PC-9 (cell line): ENCODE measurements around the gene TMCO4. TPM values are rescaled to one million over a fixed set of nuclear protein-coding genes. Genes with fewer than 3 reads are reported as not detected.

ENCODE experiments used
- BruUV-seq: library from RNA; stranded (reverse); fragments of 400-500 nt; replicated peaks from 2 replicates; lab custom pipeline; 2021; lab: Mats Ljungman, UMichigan
- CTCF ChIA-PET: fragments of 300-600 bp; sonication (Branson Sonifier 250); formaldehyde crosslinking; loops from one replicate; lab custom pipeline; 2022; ENCODE audit warnings: antibody characterized with exemption; lab: Charles Lee
- POLR2A ChIA-PET: fragments of 300-600 bp; sonication (Branson Sonifier 250); formaldehyde crosslinking; loops from one replicate; lab custom pipeline; 2022; ENCODE audit warnings: antibody characterized with exemption; ENCODE audit not compliant: unreplicated experiment; lab: Charles Lee
- DNase-seq, 2 experiments: peaks; one replicate each; pipeline versions ENCODE4 v3.0.0 to v3.0.0-alpha.2; 2015 to 2022; ENCODE audit warnings: mixed read lengths in 1 of 2
- H2AFZ ChIP-seq: fragments of 200-600 bp; sonication (generic); 2 replicates; pipeline ENCODE4 v1.8.1; 2017; ENCODE audit warnings: antibody characterized with exemption
- H3F3A ChIP-seq: fragments of 200-600 bp; sonication (generic); 2 replicates; pipeline ENCODE4 v1.8.1; 2017; ENCODE audit warnings: antibody characterized with exemption, mild to moderate bottlenecking, low read depth; ENCODE audit not compliant: insufficient read depth
- H3K27ac ChIP-seq: fragments of 200-600 bp; sonication (generic); 2 replicates; pipeline ENCODE4 v1.6.1; 2016; ENCODE audit warnings: mixed run types
- H3K27me3 ChIP-seq: fragments of 200-600 bp; sonication (generic); 2 replicates; pipeline ENCODE4 v1.6.1; 2016; ENCODE audit warnings: low read depth, mixed run types; ENCODE audit not compliant: insufficient read depth
- H3K36me3 ChIP-seq: fragments of 200-600 bp; sonication (generic); 2 replicates; pipeline ENCODE4 v1.6.1; 2016; ENCODE audit warnings: low read depth, mixed run types
- H3K4me1 ChIP-seq: fragments of 200-600 bp; sonication (generic); replicated peaks from 2 replicates; pipeline ENCODE4 v1.6.1; 2016; ENCODE audit warnings: mixed run types; ENCODE audit not compliant: insufficient read depth
- H3K4me2 ChIP-seq: fragments of 200-600 bp; sonication (generic); 2 replicates; pipeline ENCODE4 v1.6.1; 2017; ENCODE audit warnings: mixed run types
- H3K4me3 ChIP-seq: fragments of 200-600 bp; sonication (generic); 2 replicates; pipeline ENCODE4 v1.6.1; 2016; ENCODE audit warnings: mixed run types
- H3K79me2 ChIP-seq: fragments of 200-600 bp; sonication (generic); 2 replicates; pipeline ENCODE4 v1.6.1; 2017; ENCODE audit warnings: low read depth, mixed run types
- H3K9me2 ChIP-seq: fragments of 200-600 bp; sonication (generic); 2 replicates; pipeline ENCODE4 v1.8.1; 2017; ENCODE audit warnings: mild to moderate bottlenecking; ENCODE audit not compliant: insufficient read depth
- H3K9me3 ChIP-seq: fragments of 200-600 bp; sonication (generic); 2 replicates; pipeline ENCODE4 v1.8.1; 2016; ENCODE audit warnings: low read depth; ENCODE audit not compliant: insufficient read depth
- H4K20me1 ChIP-seq: fragments of 200-600 bp; sonication (generic); 2 replicates; pipeline ENCODE4 v1.8.1; 2017; ENCODE audit not compliant: insufficient read depth
- EZH2 ChIP-seq: fragments of 200-600 bp; sonication (generic); IDR thresholded peaks from 2 replicates; pipeline ENCODE4 v1.8.0; 2017; ENCODE audit warnings: antibody characterized with exemption, low read depth
- intact Hi-C: fragments of 100-400 bp; cut with micrococcal nuclease; formaldehyde crosslinking; loops from one replicate; pipeline ENCODE4 v1.10.0; 2022; ENCODE audit not compliant: unreplicated experiment
- total RNA-seq: library from RNA; stranded (reverse); gene quantifications from 2 replicates; pipeline ENCODE4 v1.2.3, GENCODE V29; 2021
- TF ChIP-seq, protein P1 (sequence below): fragments of 200-600 bp; sonication (generic); conservative IDR thresholded peaks from 2 replicates; pipeline ENCODE4 v1.6.1; 2017; ENCODE audit warnings: mixed run types, antibody characterized with exemption, mild to moderate bottlenecking, moderate library complexity

TMCO4 gene
- total RNA-seq, 1 experiment from 2014 or later, result 22.6 TPM

DNA sequence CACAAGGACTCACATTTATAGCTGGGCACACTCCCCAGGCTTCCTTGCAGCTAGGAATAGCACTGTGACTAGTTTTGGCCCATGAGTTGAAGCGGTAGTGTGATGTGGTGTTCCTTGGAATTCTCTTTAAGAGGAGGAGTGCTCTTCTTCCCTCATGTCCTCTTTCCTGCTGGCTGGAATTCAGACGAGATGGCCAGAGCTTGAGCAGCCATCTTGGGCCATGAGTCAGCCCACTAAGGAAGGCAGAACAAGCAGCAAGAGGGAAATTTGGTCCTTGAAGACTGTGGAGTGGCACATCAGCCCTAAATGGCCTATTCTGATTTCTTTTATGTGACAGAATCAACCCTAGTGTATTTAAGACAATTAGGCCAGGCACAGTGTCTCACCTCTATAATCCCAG is 115.0 kb downstream of the TMCO4 start:
- H3K4me2 ChIP-seq, result no peak overlapping the region
- no peaks in the 10 kb centered on the region for H3K27me3 ChIP-seq
- H3K9me3 ChIP-seq, result no peaks in the 10 kb centered on the region
- TF ChIP-seq, protein P1, sequence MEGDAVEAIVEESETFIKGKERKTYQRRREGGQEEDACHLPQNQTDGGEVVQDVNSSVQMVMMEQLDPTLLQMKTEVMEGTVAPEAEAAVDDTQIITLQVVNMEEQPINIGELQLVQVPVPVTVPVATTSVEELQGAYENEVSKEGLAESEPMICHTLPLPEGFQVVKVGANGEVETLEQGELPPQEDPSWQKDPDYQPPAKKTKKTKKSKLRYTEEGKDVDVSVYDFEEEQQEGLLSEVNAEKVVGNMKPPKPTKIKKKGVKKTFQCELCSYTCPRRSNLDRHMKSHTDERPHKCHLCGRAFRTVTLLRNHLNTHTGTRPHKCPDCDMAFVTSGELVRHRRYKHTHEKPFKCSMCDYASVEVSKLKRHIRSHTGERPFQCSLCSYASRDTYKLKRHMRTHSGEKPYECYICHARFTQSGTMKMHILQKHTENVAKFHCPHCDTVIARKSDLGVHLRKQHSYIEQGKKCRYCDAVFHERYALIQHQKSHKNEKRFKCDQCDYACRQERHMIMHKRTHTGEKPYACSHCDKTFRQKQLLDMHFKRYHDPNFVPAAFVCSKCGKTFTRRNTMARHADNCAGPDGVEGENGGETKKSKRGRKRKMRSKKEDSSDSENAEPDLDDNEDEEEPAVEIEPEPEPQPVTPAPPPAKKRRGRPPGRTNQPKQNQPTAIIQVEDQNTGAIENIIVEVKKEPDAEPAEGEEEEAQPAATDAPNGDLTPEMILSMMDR, result no peak
- intact Hi-C loops, result no loop called here
- no peak overlapping the region for H2AFZ ChIP-seq
- no peaks in the 10 kb centered on the region for H3K79me2 ChIP-seq
- no TSS peak for BruUV-seq
- no peaks in the 10 kb centered on the region for H3K4me1 ChIP-seq
- no peaks in the 10 kb centered on the region for H4K20me1 ChIP-seq
- H3F3A ChIP-seq, result no peaks in the 10 kb centered on the region
- no peak overlapping the region for H3K4me3 ChIP-seq
- no peak for DNase-seq
- ChIA-PET POLR2A (no interaction called here), CTCF (no interaction called here)
- no peak overlapping the region for H3K27ac ChIP-seq
- H3K36me3 ChIP-seq, result no peaks in the 10 kb centered on the region
- no peaks in the 10 kb centered on the region for H3K9me2 ChIP-seq

DNA sequence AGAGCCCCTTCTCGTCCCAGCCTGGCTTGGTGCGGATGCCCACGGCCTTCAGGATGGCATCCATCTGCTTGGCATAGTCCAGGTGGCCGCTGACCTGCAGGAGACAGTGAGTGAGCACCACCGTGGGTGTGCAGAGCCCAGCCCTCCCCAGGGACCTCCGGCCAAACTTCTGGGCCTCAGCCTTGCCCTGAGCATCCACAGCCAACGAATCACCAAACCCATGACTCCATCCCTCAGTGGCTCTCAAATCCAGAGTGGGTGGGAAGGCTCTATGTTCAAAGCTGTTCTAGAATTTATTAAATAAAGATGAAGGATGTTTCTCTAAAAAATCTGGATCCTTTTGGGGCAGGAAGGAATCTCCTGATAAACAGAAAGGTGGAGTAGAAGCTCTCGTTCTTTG is 116.4 kb downstream of the TMCO4 start:
- no peaks in the 10 kb centered on the region for H3K36me3 ChIP-seq
- no peaks in the 10 kb centered on the region for H3K9me2 ChIP-seq
- H3K4me3 ChIP-seq, result no peak overlapping the region
- no peak overlapping the region for H3K27ac ChIP-seq
- H3K79me2 ChIP-seq, result no peaks in the 10 kb centered on the region
- ChIA-PET CTCF (interaction anchor here (0.6 kb wide), 1 partner anchor 868 kb away, joined by 4 read pairs; no protein-coding TSS in a partner anchor), POLR2A (no interaction called here)
- no peak for DNase-seq
- no TSS peak for BruUV-seq
- no peak for TF ChIP-seq EZH2
- TF ChIP-seq, protein P1, result no peak
- no peaks in the 10 kb centered on the region for H3K9me3 ChIP-seq
- no peaks in the 10 kb centered on the region for H3F3A ChIP-seq
- H2AFZ ChIP-seq, result no peak overlapping the region
- H3K27me3 ChIP-seq, result no peaks in the 10 kb centered on the region
- no peaks in the 10 kb centered on the region for H4K20me1 ChIP-seq
- intact Hi-C loops, result no loop called here
- no peak overlapping the region for H3K4me2 ChIP-seq
- no peaks in the 10 kb centered on the region for H3K4me1 ChIP-seq

DNA sequence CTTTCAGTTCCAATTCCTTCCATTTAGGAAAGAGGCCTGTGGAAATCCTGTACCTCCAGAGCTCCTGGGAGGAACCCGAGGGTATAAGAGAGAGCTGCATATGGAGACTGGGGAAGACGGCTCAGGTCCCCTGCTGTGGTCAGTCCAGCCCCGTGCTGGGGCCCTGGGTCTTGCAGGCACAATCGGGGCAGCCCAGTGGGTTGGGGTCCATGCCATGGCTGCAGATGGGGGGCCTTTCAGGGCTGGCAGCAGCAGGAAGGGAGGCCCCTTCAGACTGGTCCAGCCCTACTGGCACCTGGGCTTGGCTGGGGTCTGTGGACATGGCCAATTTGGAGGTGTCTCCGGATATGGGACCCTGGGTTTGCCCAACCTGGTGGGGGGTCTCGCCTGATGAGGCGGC is 116.8 kb downstream of the TMCO4 start:
- TF ChIP-seq EZH2, result no peak
- TF ChIP-seq, protein P1, result no peak
- no peaks in the 10 kb centered on the region for H3K4me1 ChIP-seq
- DNase-seq, result no peak
- H2AFZ ChIP-seq, result no peak overlapping the region
- no peaks in the 10 kb centered on the region for H3K9me2 ChIP-seq
- no peaks in the 10 kb centered on the region for H3K9me3 ChIP-seq
- H3K4me2 ChIP-seq, result no peak overlapping the region
- POLR2A ChIA-PET, result interaction anchor here (0.6 kb wide), 1 partner anchor 182 kb away, joined by 19 read pairs; no protein-coding TSS in a partner anchor
- no peaks in the 10 kb centered on the region for H3F3A ChIP-seq
- H3K27me3 ChIP-seq, result no peaks in the 10 kb centered on the region
- intact Hi-C loops, result no loop called here
- no peaks in the 10 kb centered on the region for H3K36me3 ChIP-seq
- no peaks in the 10 kb centered on the region for H4K20me1 ChIP-seq
- no peaks in the 10 kb centered on the region for H3K79me2 ChIP-seq
- H3K27ac ChIP-seq, result no peak overlapping the region
- CTCF ChIA-PET, result interaction anchor here (0.6 kb wide), 1 partner anchor 869 kb away, joined by 4 read pairs; no protein-coding TSS in a partner anchor
- no TSS peak for BruUV-seq
- H3K4me3 ChIP-seq, result no peak overlapping the region
